DMS 273 treated with DMSO at 0.1 percent for 48 hours (cell line): Measurements from ENCODE around the gene PCIF1.
"Not testable (repeated sequence)": the region's sequence is repeated elsewhere in the genome, so short reads cannot be mapped to it uniquely, and the experiment has no call there.

ENCODE experiments used
- DNase-seq: peaks from one replicate; lab custom pipeline; 2025; lab: John Stamatoyannopoulos, UW

Gene PCIF1

GRCh38 chr20:45934586-45935415 lies at the start of gene PCIF1:
Gene PCIF1 (plus strand): TSS chr20:45934683. CDS start chr20:45939000, 4,317 bp downstream.
- peak; percentile 89 for DNase-seq

- DNase-seq = no peak
Observed at GRCh38 chr20:45886590-45887345, 47.7 kb upstream of the PCIF1 start.

GRCh38 chr20:45887346-45887715 lies 47.2 kb upstream of the PCIF1 start, which contains the start of gene SPATA25:
Gene SPATA25 (minus strand): TSS chr20:45887622. CDS start chr20:45887590, 32 bp downstream.
- DNase-seq = no peak

- DNase-seq = no peak
Observed at GRCh38 chr20:45888681-45889080, 45.8 kb upstream of the PCIF1 start.

- no peak for DNase-seq
Observed at GRCh38 chr20:45890077-45890984, 44.2 kb upstream of the PCIF1 start.

GRCh38 chr20:45890985-45891983 lies 43.2 kb upstream of the PCIF1 start, which contains the start of the genes CTSA and NEURL2:
Gene CTSA (plus strand): TSS chr20:45891335. CDS start chr20:45891569, 234 bp downstream.
Gene NEURL2 (minus strand): TSS chr20:45891208. CDS start chr20:45890991, 217 bp downstream.
- DNase-seq = peak; percentile 71

GRCh38 chr20:45892049-45892825 lies 42.2 kb upstream of the PCIF1 start:
- no peak for DNase-seq

GRCh38 chr20:45892828-45893500 lies 41.5 kb upstream of the PCIF1 start:
- DNase-seq = no peak

- DNase-seq = no peak
Observed at GRCh38 chr20:45893831-45894230, 40.7 kb upstream of the PCIF1 start.

- DNase-seq = no peak
Observed at GRCh38 chr20:45894797-45895196, 39.7 kb upstream of the PCIF1 start.

GRCh38 chr20:45896641-45897161 lies 37.8 kb upstream of the PCIF1 start:
- DNase-seq = no peak

GRCh38 chr20:45897289-45897688 lies 37.2 kb upstream of the PCIF1 start:
- no peak for DNase-seq

GRCh38 chr20:45897692-45898091 lies 36.8 kb upstream of the PCIF1 start:
- DNase-seq = no peak

- DNase-seq = no peak
Observed at GRCh38 chr20:45898285-45898684, 36.2 kb upstream of the PCIF1 start.

- DNase-seq = no peak
Observed at GRCh38 chr20:45899046-45899835, 35.2 kb upstream of the PCIF1 start.

- not testable (repeated sequence) for DNase-seq
Observed at GRCh38 chr20:45901332-45901731, 33.2 kb upstream of the PCIF1 start.

GRCh38 chr20:45902199-45902701 lies 32.2 kb upstream of the PCIF1 start:
- no peak for DNase-seq
